ENCODE measurements around the gene PRKCD. TPM values are rescaled to one million over a fixed set of nuclear protein-coding genes. Genes with fewer than 3 reads are reported as not detected.

The PRKCD gene
- total and polyA plus RNA-seq, 2 of the 4 experiments (the other 2 are of a cell fraction): 4.3 to 19.0 TPM

DNA sequence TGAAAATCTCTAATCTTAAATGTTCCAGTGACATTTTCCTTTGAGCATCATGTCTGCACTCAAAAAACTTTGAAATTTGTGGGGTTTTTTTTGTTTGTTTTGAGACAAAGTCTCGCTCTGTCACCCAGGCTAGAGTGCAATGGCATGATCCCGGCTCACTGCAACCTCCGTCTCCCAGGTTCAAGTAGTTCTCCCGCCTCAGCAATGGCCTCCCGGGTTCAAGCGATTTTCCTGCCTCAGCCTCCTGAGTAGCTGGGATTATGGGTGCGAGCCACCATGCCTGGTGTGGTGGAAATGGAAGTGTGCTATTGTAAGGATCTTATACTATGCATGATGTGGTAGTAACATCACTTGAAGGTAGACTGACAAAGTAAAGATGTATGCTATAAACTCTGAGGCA is 52.3 kb downstream of the PRKCD start:
- Histone ChIP-seq H3K27ac (ENCODE audit: insufficient read depth, low read length) (no peak overlapping the region), H3K79me1 (ENCODE audit: low read depth in 1 of 2, low read length in 2 of 2) (no peaks in the 10 kb centered on the region), H4K8ac (ENCODE audit: low read depth in 2 of 2, low read length in 2 of 2) (no peak overlapping the region), H2AFZ (replicated peaks; ENCODE audit: low read length, poor library complexity) (no peak overlapping the region), H3K4me3 (ENCODE audit: insufficient read depth, low read depth, low read length) (no peak overlapping the region), H3K56ac (ENCODE audit: extremely low read depth, insufficient read depth, low read length) (no peak overlapping the region), H2AK9ac (replicated peaks; ENCODE audit: low read depth, low read length, poor library complexity) (no peak overlapping the region), H4K5ac (ENCODE audit: low read depth, low read length) (no peak overlapping the region), H4K20me1 (ENCODE audit: insufficient read depth, low read length) (no peaks in the 10 kb centered on the region), H4K91ac (ENCODE audit: insufficient read depth, low read depth, low read length) (no peak overlapping the region), H3K9ac (ENCODE audit: low read depth, low read length) (no peak overlapping the region), H2BK5ac (ENCODE audit: low read depth, low read length, poor library complexity, severe bottlenecking) (no peak overlapping the region), H3K27me3 (ENCODE audit: control insufficient read depth, insufficient read depth, low read length) (no peaks in the 10 kb centered on the region), H3K4me2 (ENCODE audit: low read depth, low read length) (no peak overlapping the region), H2AK5ac (ENCODE audit: low read depth, low read length) (no peak overlapping the region), H3K18ac (ENCODE audit: low read depth, low read length) (no peak overlapping the region), H3K4me1 (ENCODE audit: control insufficient read depth, insufficient read depth, low read length) (no peaks in the 10 kb centered on the region), H3K9me1 (ENCODE audit: insufficient read depth, low read length) (no peaks in the 10 kb centered on the region), H3K4ac (ENCODE audit: low read depth, low read length) (no peak overlapping the region), H2BK20ac (ENCODE audit: low read depth, low read length) (no peak overlapping the region), H3K36me3 (ENCODE audit: control insufficient read depth, insufficient read depth, low read length) (no peaks in the 10 kb centered on the region), H3K9me3 (ENCODE audit: control insufficient read depth, insufficient read depth, low read length) (peaks cover 4% of the 10 kb centered on the region; the same call in 1 of the 2 replicates), H2BK15ac (ENCODE audit: low read depth, low read length) (no peak overlapping the region), H2BK120ac (ENCODE audit: low read depth, low read length) (no peak overlapping the region), H3K14ac (replicated peaks; ENCODE audit: low read depth, low read length) (no peak overlapping the region), H3K23ac (ENCODE audit: low read depth, low read length) (no peak overlapping the region)
- ChIA-PET CTCF (interaction anchor here (0.6 kb wide), 1 partner anchor 18 kb away, joined by 3 read pairs; no protein-coding TSS in a partner anchor), POLR2A (ENCODE audit: unreplicated experiment) (no interaction called here)
- 94% methylated on average over 2 of the region's 7 CpGs; no CpG with 5 or more reads in 1 of the 2 experiments for WGBS, 2 experiments (ENCODE audit: extremely low coverage in 2 of 2, insufficient read length in 1 of 2)
- ATAC-seq (ENCODE audit: low read depth): no peak
- intact Hi-C loops (cut with micrococcal nuclease): no loop called here
- DNase-seq: no peak
- dilution Hi-C loops (cut with HindIII; ENCODE audit: low sequenced_read_pairs, unreplicated experiment): no loop called here
- BruUV-seq (replicated peaks): no TSS peak
- TF ChIP-seq MAZ (IDR thresholded peaks at IDR 0.05; ENCODE audit: borderline replicate concordance, low read depth, low read length) (no peak), RCOR1 (IDR thresholded peaks at IDR 0.05; ENCODE audit: insufficient replicate concordance, low read length) (no peak), BHLHE40 (IDR thresholded peaks at IDR 0.05; ENCODE audit: low read depth, low read length) (no peak), MXI1 (IDR thresholded peaks at IDR 0.05; ENCODE audit: borderline replicate concordance, low read depth, low read length) (no peak), SMC3 (IDR thresholded peaks at IDR 0.05; ENCODE audit: low read depth, low read length) (no peak), CHD1 (IDR thresholded peaks at IDR 0.05; ENCODE audit: low read depth, low read length) (no peak), FOS (IDR thresholded peaks at IDR 0.05; ENCODE audit: low read depth, low read length) (no peak), RFX5 (IDR thresholded peaks at IDR 0.05; ENCODE audit: low read depth, low read length) (no peak), ELK1 (IDR thresholded peaks at IDR 0.05; ENCODE audit: borderline replicate concordance, low read depth, low read length) (no peak), MAFK (IDR thresholded peaks at IDR 0.05; ENCODE audit: low read depth, low read length) (no peak), NFE2L2 (IDR thresholded peaks at IDR 0.05; ENCODE audit: low read depth, low read length) (no peak), RAD21 (IDR thresholded peaks at IDR 0.05; ENCODE audit: low read length) (no peak)
- in situ Hi-C loops (cut with MboI; ENCODE audit: low sequenced_read_pairs): loop anchor here (25.0 kb wide), 1 partner anchor 499 kb away; no protein-coding TSS in a partner anchor

All from IMR-90 (cell line).